Coronary artery (tissue), 2 donors: ENCODE measurements around the gene PRIM1.
A peak's percentile ranks its signal among the peaks of the same experiment; 100 is the strongest.

Source experiments
- DNase-seq: peaks from one replicate; pipeline ENCODE4 v3.0.0-alpha.2; 2017; ENCODE audit warnings: low spot score
- H3K27ac ChIP-seq, 2 donors: fragments of 200-600 bp; sonication (generic); one replicate each; pipeline ENCODE4 v1.5.1; 2016 to 2019
- H3K4me3 ChIP-seq: fragments of 200-600 bp; sonication (generic); 2 replicates; pipeline ENCODE4 v1.5.1; 2016; ENCODE audit warnings: mild to moderate bottlenecking, moderate library complexity
- TF ChIP-seq, protein P1 (sequence below): fragments of 200-600 bp; sonication (generic); IDR thresholded peaks from one replicate; pipeline ENCODE4 v1.5.1; 2019; ENCODE audit warnings: antibody characterized with exemption

Gene PRIM1

GRCh38 chr12:56682323-56682722 is 69.8 kb downstream of the PRIM1 start:
- TF ChIP-seq, protein P1, sequence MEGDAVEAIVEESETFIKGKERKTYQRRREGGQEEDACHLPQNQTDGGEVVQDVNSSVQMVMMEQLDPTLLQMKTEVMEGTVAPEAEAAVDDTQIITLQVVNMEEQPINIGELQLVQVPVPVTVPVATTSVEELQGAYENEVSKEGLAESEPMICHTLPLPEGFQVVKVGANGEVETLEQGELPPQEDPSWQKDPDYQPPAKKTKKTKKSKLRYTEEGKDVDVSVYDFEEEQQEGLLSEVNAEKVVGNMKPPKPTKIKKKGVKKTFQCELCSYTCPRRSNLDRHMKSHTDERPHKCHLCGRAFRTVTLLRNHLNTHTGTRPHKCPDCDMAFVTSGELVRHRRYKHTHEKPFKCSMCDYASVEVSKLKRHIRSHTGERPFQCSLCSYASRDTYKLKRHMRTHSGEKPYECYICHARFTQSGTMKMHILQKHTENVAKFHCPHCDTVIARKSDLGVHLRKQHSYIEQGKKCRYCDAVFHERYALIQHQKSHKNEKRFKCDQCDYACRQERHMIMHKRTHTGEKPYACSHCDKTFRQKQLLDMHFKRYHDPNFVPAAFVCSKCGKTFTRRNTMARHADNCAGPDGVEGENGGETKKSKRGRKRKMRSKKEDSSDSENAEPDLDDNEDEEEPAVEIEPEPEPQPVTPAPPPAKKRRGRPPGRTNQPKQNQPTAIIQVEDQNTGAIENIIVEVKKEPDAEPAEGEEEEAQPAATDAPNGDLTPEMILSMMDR = no peak
- peak; percentile 1 for DNase-seq
- Histone ChIP-seq H3K27ac (no peak overlapping the region), H3K4me3 (no peak overlapping the region)
